HEK293 (cell line): ENCODE data around the gene TARDBP.

Source experiments
- CTCF ChIA-PET: fragments of 350-600 bp; formaldehyde crosslinking; extraction: SDS; loops from one replicate; lab custom pipeline; 2021; ENCODE audit warnings: antibody characterized with exemption; lab: Yijun Ruan, JAX
- POLR2A ChIA-PET: fragments of 300-600 bp; formaldehyde crosslinking; extraction: SDS; loops from one replicate; lab custom pipeline; 2020; ENCODE audit warnings: antibody characterized with exemption, inconsistent platforms; lab: Yijun Ruan, JAX
- H3K27ac ChIP-seq: fragments of 200-500 bp; sonication (Bioruptor generic); 2 replicates; pipeline ENCODE4 v1.5.1; 2014; ENCODE audit warnings: low read depth, low read length, control low read depth, inconsistent platforms; ENCODE audit errors: extremely low read depth
- H3K36me3 ChIP-seq, 2 experiments: fragments of 200-500 bp in 1 of 2; sonication (Bioruptor generic) in 1 of 2; 1 replicate in 1 of 2; 2 replicates in 1 of 2; pipeline ENCODE4 v1.5.1; 2014 to 2017; ENCODE audit warnings: inconsistent platforms in 2 of 2, low read length in 2 of 2; ENCODE audit not compliant: control insufficient read depth in 2 of 2, insufficient read depth in 1 of 2
- H3K4me1 ChIP-seq: fragments of 200-500 bp; sonication (Bioruptor generic); 2 replicates; pipeline ENCODE4 v1.5.1; 2014; ENCODE audit warnings: mild to moderate bottlenecking, low read length, inconsistent platforms; ENCODE audit not compliant: control insufficient read depth, insufficient read depth
- H3K4me3 ChIP-seq: 2 replicates; pipeline ENCODE4 v1.5.1; 2011; ENCODE audit warnings: low read depth, mild to moderate bottlenecking, control low read depth, low read length, moderate library complexity
- H3K9me3 ChIP-seq: fragments of 200-500 bp; sonication (Bioruptor generic); 2 replicates; pipeline ENCODE4 v1.5.1; 2014; ENCODE audit warnings: low read depth, low read length, inconsistent platforms; ENCODE audit not compliant: control insufficient read depth, insufficient read depth
- GLIS1 ChIP-seq: fragments of 450-650 bp; formaldehyde crosslinking; IDR thresholded peaks from 2 replicates; pipeline ENCODE4 v1.5.1; 2016; ENCODE audit warnings: missing biosample characterization, missing genetic modification characterization
- KLF9 ChIP-seq: fragments of 450-650 bp; formaldehyde crosslinking; IDR thresholded peaks from 2 replicates; pipeline ENCODE4 v1.5.1; 2016; ENCODE audit warnings: missing biosample characterization, missing genetic modification characterization, low read depth
- MZF1 ChIP-seq: fragments of 450-650 bp; formaldehyde crosslinking; IDR thresholded peaks from 2 replicates; pipeline ENCODE4 v1.5.1; 2017; ENCODE audit warnings: missing biosample characterization, missing genetic modification characterization, borderline replicate concordance
- PRDM4 ChIP-seq: fragments of 450-650 bp; formaldehyde crosslinking; IDR thresholded peaks from 2 replicates; pipeline ENCODE4 v1.5.1; 2017; ENCODE audit warnings: missing biosample characterization, missing genetic modification characterization
- ZBTB20 ChIP-seq: fragments of 450-650 bp; formaldehyde crosslinking; IDR thresholded peaks from 2 replicates; pipeline ENCODE4 v1.5.1; 2016; ENCODE audit warnings: missing biosample characterization, missing genetic modification characterization
- ZBTB48 ChIP-seq: fragments of 450-650 bp; formaldehyde crosslinking; IDR thresholded peaks from 2 replicates; pipeline ENCODE4 v1.5.1; 2016; ENCODE audit warnings: missing biosample characterization, missing genetic modification characterization
- ZNF175 ChIP-seq: fragments of 450-650 bp; formaldehyde crosslinking; IDR thresholded peaks from 2 replicates; pipeline ENCODE4 v1.5.1; 2016; ENCODE audit warnings: missing biosample characterization, missing genetic modification characterization
- ZNF184 ChIP-seq: fragments of 450-650 bp; IDR thresholded peaks from 2 replicates; pipeline ENCODE4 v1.5.1; 2018; ENCODE audit warnings: missing biosample characterization, mild to moderate bottlenecking, missing genetic modification characterization
- ZNF239 ChIP-seq: fragments of 450-650 bp; formaldehyde crosslinking; IDR thresholded peaks from 2 replicates; pipeline ENCODE4 v1.5.1; 2016; ENCODE audit warnings: missing biosample characterization, missing genetic modification characterization
- ZNF354C ChIP-seq: fragments of 450-650 bp; formaldehyde crosslinking; IDR thresholded peaks from 2 replicates; pipeline ENCODE4 v1.5.1; 2016; ENCODE audit warnings: missing biosample characterization, missing genetic modification characterization, low read depth, borderline replicate concordance
- ZNF362 ChIP-seq: fragments of 450-650 bp; formaldehyde crosslinking; IDR thresholded peaks from 2 replicates; pipeline ENCODE4 v1.5.1; 2016; ENCODE audit warnings: missing biosample characterization, missing genetic modification characterization
- ZNF37A ChIP-seq: fragments of 450-650 bp; IDR thresholded peaks from 2 replicates; pipeline ENCODE4 v1.5.1; 2018; ENCODE audit warnings: missing biosample characterization, missing genetic modification characterization
- ZNF549 ChIP-seq: fragments of 450-650 bp; IDR thresholded peaks from 2 replicates; pipeline ENCODE4 v1.5.1; 2018; ENCODE audit warnings: missing biosample characterization, missing genetic modification characterization, mild to moderate bottlenecking, inconsistent platforms, moderate library complexity
- ZNF571 ChIP-seq: fragments of 450-650 bp; formaldehyde crosslinking; IDR thresholded peaks from 2 replicates; pipeline ENCODE4 v1.5.0; 2017; ENCODE audit warnings: missing biosample characterization, missing genetic modification characterization
- ZNF626 ChIP-seq: fragments of 450-650 bp; sonication (Bioruptor Pico); formaldehyde crosslinking; IDR thresholded peaks from 2 replicates; pipeline ENCODE4 v1.5.1; 2018; ENCODE audit warnings: missing biosample characterization, missing genetic modification characterization, inconsistent platforms
- ZNF776 ChIP-seq: fragments of 450-650 bp; formaldehyde crosslinking; IDR thresholded peaks from 2 replicates; pipeline ENCODE4 v1.5.0; 2017; ENCODE audit warnings: missing biosample characterization, missing genetic modification characterization, borderline replicate concordance
- ZNF791 ChIP-seq: fragments of 450-650 bp; formaldehyde crosslinking; IDR thresholded peaks from 2 replicates; pipeline ENCODE4 v1.5.1; 2016; ENCODE audit warnings: missing biosample characterization, missing genetic modification characterization
- ZSCAN5A ChIP-seq: fragments of 450-650 bp; formaldehyde crosslinking; IDR thresholded peaks from 2 replicates; pipeline ENCODE4 v1.5.1; 2016; ENCODE audit warnings: missing biosample characterization, missing genetic modification characterization
- TF ChIP-seq, protein P1 (sequence below): fragments of 450-650 bp; formaldehyde crosslinking; IDR thresholded peaks from 2 replicates; pipeline ENCODE4 v1.5.1; 2016; ENCODE audit warnings: missing biosample characterization, missing genetic modification characterization
- TF ChIP-seq, protein P2 (sequence below): fragments of 450-650 bp; formaldehyde crosslinking; IDR thresholded peaks from 2 replicates; pipeline ENCODE4 v1.5.1; 2016; ENCODE audit warnings: missing biosample characterization, missing genetic modification characterization
- TF ChIP-seq, protein P3 (sequence below): fragments of 450-650 bp; formaldehyde crosslinking; IDR thresholded peaks from 2 replicates; pipeline ENCODE4; 2016; ENCODE audit warnings: missing biosample characterization, missing genetic modification characterization

The TARDBP gene

GRCh38 chr1:11051781-11052511, 39.5 kb downstream of the TARDBP start:
- POLR2A ChIA-PET, result interaction anchor here (0.6 to 1.0 kb wide), 2 partner anchors 8 to 935 kb away, joined by 3 to 6 read pairs; partner anchors contain the start of gene SRM
- Histone ChIP-seq H3K9me3 (no peaks in the 10 kb centered on the region), H3K4me1 (no peaks in the 10 kb centered on the region), H3K36me3 (peaks cover 4 to 37% of the 10 kb centered on the region in 2 experiments; a peak in 2 of 3 replicates), H3K27ac (no peak overlapping the region), H3K4me3 (no peak overlapping the region)
- CTCF ChIA-PET, result interaction anchor here (7.3 kb wide), 1 partner anchor 14 kb away, joined by 47 read pairs; no protein-coding TSS in a partner anchor
- no peak for TF ChIP-seq ZBTB20

DNA sequence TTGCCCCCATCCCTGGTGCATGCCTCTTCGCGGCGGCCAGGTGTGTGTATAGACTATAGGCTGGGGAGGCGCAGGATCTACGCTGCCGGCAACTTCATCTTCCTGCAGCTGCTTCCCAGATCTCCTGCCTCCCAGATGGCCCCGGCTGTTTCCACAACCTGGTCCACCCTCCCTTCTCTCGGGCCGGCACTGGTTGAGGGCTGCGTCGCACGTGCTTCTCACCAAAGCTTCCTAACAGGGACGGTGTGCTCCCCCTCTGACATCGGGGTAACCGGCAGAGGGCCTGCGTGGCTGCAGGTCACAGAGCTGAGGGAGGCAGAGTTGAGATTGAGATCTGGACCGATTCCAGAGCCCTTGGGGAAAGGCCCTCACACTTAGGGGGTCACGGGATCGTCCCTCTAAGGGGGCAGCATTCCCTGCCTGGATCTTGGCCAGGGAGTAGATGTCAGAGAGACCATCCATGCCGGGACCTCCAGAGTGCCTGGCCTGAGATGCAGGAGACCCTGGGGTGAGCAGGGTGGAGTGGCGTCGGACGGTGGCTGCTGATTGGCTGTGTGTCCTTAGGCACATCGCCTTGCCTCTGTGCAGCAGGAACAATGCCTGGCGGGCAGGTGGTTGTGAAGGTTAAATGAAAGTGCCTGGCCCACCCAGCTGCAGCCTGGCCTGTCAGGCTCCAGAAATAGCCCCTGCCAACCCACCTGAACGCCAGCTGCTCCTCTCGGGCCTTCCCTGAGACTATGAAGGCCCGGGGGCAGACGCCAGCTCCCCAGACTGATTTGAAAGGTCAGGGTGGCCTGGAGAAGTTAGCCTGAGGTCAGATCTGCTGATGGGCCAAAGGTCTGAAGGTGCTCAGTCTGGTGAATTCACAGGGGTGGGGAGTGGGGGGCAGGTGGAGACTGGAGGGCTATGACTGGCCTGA, 40.6 kb downstream of the TARDBP start:
- no peak overlapping the region for H3K27ac ChIP-seq
- H3K4me3 ChIP-seq, result no peak overlapping the region
- POLR2A ChIA-PET, result interaction anchor here (0.6 kb wide), 1 partner anchor 11 kb away, joined by 3 read pairs; no protein-coding TSS in a partner anchor
- no peaks in the 10 kb centered on the region for H3K9me3 ChIP-seq
- H3K36me3 ChIP-seq, result peaks cover 15 to 48% of the 10 kb centered on the region in 2 experiments; a peak in 2 of 3 replicates
- H3K4me1 ChIP-seq, result no peaks in the 10 kb centered on the region
- CTCF ChIA-PET, result interaction anchor here (1.1 kb wide), 1 partner anchor 15 kb away, joined by 4 read pairs; no protein-coding TSS in a partner anchor
- TF ChIP-seq ZNF549 (tag by site-specific recombination) (no peak), MZF1 (tag by site-specific recombination) (no peak), ZNF571 (tag by site-specific recombination) (no peak), ZNF626 (tag by site-specific recombination) (no peak), GLIS1 (0 out of 2 replicates have a peak, but pooled peaks have one; percentile 9), PRDM4 (tag by site-specific recombination) (no peak), ZNF362 (tag by site-specific recombination) (no peak), ZSCAN5A (tag by site-specific recombination) (no peak), KLF9 (tag by site-specific recombination) (no peak), ZNF175 (tag by site-specific recombination) (no peak), ZNF37A (tag by site-specific recombination) (no peak), ZNF184 (no peak), ZNF791 (tag by site-specific recombination) (no peak), ZNF776 (no peak), ZBTB48 (tag by site-specific recombination) (peak; percentile 39; the same call in 1 of the 2 replicates), ZNF354C (tag by site-specific recombination) (no peak), ZNF239 (tag by site-specific recombination) (no peak)
- TF ChIP-seq, protein P1, sequence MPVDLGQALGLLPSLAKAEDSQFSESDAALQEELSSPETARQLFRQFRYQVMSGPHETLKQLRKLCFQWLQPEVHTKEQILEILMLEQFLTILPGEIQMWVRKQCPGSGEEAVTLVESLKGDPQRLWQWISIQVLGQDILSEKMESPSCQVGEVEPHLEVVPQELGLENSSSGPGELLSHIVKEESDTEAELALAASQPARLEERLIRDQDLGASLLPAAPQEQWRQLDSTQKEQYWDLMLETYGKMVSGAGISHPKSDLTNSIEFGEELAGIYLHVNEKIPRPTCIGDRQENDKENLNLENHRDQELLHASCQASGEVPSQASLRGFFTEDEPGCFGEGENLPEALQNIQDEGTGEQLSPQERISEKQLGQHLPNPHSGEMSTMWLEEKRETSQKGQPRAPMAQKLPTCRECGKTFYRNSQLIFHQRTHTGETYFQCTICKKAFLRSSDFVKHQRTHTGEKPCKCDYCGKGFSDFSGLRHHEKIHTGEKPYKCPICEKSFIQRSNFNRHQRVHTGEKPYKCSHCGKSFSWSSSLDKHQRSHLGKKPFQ, result no peak
- TF ChIP-seq, protein P2, sequence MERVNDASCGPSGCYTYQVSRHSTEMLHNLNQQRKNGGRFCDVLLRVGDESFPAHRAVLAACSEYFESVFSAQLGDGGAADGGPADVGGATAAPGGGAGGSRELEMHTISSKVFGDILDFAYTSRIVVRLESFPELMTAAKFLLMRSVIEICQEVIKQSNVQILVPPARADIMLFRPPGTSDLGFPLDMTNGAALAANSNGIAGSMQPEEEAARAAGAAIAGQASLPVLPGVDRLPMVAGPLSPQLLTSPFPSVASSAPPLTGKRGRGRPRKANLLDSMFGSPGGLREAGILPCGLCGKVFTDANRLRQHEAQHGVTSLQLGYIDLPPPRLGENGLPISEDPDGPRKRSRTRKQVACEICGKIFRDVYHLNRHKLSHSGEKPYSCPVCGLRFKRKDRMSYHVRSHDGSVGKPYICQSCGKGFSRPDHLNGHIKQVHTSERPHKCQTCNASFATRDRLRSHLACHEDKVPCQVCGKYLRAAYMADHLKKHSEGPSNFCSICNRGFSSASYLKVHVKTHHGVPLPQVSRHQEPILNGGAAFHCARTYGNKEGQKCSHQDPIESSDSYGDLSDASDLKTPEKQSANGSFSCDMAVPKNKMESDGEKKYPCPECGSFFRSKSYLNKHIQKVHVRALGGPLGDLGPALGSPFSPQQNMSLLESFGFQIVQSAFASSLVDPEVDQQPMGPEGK, result peak; percentile 30; the same call in 1 of the 2 replicates
- TF ChIP-seq, protein P3, sequence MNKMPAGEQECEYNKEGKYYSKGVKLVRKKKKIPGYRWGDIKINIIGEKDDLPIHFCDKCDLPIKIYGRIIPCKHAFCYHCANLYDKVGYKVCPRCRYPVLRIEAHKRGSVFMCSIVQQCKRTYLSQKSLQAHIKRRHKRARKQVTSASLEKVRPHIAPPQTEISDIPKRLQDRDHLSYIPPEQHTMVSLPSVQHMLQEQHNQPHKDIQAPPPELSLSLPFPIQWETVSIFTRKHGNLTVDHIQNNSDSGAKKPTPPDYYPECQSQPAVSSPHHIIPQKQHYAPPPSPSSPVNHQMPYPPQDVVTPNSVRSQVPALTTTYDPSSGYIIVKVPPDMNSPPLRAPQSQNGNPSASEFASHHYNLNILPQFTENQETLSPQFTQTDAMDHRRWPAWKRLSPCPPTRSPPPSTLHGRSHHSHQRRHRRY (tag by site-specific recombination), result no peak
